Left forelimb (tissue), 1 donor: ENCODE results near the gene SRP68.

Source experiments
- DNase-seq: peaks from one replicate; pipeline ENCODE4 v3.0.0-alpha.2; 2018; ENCODE audit warnings: low spot score

The SRP68 gene

GRCh38 chr17:76089680-76090516 lies 17.6 kb upstream of the SRP68 start:
- no peak for DNase-seq

DNA sequence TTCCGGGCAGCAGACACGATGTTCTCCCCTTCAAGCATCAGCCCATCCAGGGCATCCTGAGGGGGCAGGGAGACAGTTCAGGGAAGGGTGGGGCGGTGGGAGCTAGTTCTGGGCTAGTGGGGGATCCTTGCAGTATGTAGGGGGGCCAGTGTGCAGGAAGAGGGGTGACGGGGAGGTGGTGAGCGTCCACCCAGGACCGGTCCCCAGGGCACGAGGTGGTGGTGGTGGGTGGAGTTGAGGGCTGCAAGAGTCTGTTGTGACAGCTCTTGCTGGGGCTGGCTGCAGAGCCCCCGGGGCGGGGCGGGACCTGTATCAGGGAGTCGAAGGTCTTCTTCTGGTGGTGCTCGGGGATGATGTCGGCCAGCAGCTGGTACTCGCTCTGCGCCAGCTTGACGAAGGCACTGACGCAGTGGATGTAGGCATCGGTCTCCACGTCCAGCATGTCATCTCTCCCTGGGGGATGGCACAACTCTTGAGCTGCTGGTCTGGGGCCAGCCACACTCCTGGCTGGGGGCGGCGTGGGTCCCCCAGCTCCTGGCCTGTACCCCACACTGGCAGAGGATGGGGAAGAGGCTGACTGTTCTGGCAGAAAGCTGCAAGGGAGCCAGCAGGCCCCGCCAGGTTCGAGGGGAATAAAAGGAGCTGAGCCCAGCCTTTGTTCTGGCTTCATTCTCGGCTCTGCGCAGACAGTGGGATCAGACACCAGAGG lies 16.7 kb upstream of the SRP68 start:
- DNase-seq, result no peak

DNA sequence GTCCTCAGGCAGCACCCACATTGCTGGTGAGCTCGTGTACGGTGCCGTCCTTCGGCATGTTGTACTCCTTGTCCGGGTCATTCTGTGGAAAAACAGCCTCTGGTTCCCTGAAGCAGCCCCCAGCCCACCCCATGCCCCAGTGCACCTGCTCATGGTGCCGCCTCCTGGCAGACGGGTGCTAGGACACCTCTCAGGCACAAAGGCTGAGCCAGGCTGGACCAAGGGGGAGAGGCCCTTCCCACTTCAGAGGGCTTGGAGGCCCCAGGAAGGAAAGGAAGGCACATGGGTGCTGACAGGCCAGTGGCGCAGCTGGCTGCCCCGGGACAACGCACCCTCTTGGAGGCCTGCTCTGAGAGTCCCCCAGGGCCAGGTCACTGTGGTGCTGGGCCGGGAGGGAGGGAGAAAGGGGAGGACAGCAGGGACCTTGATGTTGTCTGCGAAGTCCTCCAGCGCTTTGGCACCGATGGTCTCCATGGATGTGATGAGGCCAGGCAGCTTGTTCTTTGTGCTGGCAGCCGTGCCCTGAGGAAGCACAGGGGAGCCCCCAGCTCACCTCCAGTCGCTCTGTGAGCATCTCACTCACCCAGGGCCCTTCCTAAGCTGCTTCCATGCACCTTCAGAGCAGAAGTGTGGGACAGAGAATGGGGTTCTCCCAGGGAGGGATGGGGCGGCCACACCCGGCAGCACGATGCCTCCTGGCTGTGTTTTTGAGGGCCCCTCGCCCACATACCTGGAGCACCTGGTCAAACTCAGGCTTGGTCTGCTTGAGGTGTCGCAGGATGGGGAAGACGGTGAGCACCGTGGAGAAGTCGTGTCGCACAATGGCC lies 15.9 kb upstream of the SRP68 start:
- DNase-seq, result no peak

GRCh38 chr17:76087531-76087930 lies 15.2 kb upstream of the SRP68 start:
- DNase-seq, result no peak

- no peak for DNase-seq
Measured at GRCh38 chr17:76086384-76086783, 14.1 kb upstream of the SRP68 start.

GRCh38 chr17:76085731-76086366 lies 13.5 kb upstream of the SRP68 start:
- no peak for DNase-seq

DNA sequence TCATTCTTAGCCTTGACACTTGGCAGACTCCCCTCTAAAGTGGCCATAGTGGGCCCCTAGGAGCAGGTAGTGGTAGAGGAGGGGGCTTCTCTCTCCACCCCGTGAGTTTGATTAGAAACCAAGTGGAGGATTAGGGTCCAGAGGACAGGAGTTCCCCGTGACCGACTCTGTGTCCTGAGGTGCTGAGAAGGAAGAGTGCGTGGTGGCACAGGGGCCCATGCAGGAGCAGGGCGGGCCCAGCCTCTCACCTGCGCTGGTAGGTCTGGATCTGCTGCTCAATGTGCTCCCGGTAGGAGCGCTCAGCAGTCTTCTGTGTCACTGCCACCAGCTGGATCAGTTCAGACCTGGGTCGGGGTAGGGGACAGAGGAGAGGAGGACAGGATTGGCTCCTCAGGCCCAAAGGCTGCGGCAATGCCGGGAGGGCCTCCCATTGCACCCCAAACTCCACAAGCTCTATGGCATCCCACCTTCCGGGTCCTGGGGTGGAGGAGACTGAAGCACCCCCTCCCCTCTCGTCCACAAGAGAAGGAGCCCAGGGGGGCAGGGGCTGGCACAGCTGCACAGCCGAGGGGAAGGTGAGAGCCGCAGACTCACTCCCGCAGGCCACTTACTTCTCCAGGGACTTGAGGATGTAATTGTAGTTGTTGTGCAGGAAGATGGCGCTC lies 12.9 kb upstream of the SRP68 start:
- no peak for DNase-seq

- DNase-seq, result peak; percentile 60
Measured at GRCh38 chr17:76083536-76084182, 11.3 kb upstream of the SRP68 start.

GRCh38 chr17:76082326-76083251 lies 10.3 kb upstream of the SRP68 start:
- DNase-seq, result peak; percentile 68

GRCh38 chr17:76081295-76082210 lies 9.2 kb upstream of the SRP68 start:
- DNase-seq, result no peak

DNA sequence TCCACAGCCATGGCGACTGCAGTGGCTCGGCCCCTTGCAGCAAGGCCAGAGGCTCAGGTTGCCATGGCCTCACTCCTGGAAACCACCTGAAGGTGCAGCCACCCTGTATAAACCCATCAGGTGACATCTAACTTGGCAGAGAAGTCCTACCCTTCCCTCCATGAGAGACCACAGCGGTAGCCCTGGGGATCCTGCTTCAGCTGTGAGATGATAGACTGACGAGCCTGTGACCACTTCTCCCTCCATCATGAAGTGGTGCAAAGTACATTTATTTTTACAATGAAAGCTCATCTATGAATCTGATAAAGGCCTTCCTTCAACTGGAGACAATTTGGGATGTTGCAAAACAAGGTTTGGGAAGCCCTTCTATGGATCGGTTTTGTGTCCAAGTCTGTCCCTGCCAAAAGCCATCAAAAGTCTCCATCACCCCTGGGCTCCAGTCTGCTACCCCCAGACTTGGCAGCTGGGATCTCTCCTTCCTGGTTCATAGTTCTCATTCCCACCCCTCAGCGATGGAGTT lies 8.5 kb upstream of the SRP68 start:
- DNase-seq, result no peak

- peak; percentile 66 for DNase-seq
Measured at GRCh38 chr17:76079956-76080767, 7.8 kb upstream of the SRP68 start.

DNA sequence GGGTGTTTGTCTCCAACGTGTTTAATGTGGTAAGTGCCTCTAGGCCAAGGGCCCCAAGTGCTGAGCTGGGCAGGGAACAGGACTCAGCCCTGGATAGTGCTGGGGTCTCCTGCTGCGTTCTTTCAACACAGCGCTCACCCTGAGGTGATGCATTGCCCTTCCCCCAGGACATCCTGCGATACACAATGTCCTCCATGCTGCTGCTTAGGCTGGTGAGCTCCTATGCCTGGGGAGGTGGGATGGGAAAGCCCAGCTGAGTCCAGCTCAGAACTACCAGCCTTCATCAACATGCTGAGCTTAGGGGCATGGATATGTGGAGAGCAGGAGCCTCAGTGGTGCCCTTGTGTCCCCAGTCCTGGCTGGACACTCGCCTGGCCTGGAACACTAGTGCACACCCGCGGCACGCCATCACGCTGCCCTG lies 7.2 kb upstream of the SRP68 start:
- no peak for DNase-seq

- DNase-seq, result peak; percentile 67
Measured at GRCh38 chr17:76078860-76079534, 6.7 kb upstream of the SRP68 start, which contains the start of gene ZACN. Gene ZACN, plus strand, starts transcription at chr17:76079182. Its CDS starts 83 bp downstream, at chr17:76079265.

DNA sequence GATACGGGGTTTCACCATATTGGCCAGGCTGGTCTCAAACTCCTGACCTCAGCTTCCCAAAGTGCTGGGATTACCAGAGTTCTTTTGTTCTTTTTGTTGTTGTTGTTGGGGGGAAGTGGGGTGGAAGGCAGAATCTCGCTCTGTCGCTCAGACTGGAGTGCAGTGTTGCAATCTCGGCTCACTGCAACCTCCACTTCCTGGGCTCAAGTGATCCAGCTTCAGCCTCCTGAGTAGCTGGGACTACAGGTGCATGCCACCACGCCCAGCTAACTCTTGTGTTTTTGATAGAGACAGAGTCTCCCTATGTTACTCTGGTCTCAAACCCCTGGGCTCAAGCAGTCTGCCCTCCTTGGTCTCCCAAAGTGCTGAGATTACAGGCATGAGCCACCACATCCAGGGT lies 6.1 kb upstream of the SRP68 start:
- DNase-seq, result peak; percentile 64

DNA sequence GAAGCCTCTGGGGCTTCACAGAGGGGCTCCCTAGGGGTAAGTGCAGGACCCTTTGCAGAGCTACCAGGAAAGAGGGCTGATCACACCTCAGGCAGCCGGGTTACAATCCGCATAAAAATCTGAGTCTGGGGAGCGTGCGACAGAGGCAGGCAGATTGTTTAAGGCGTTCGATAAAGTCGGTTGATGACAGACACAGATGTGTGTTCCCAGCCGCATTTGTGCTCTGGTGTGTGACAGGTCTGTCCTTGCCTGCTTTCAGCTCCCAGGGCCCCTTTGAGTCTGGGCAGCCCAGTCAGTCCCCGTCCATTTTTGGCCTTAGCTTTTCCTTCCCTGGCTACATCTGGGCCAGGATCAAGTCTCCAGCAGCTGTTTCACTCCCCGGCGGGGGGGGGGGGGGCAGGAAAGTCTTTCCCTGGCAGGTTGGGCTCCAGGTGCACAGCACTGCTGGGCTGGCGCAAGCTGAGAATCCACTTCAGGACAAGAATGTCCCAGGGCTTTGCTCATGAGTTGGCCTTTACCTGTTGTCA lies 5.3 kb upstream of the SRP68 start:
- DNase-seq, result no peak
